Right atrium auricular region (tissue), 2 donors: ENCODE measurements around the gene ASB7. TPM values are rescaled to one million over a fixed set of nuclear protein-coding genes. Genes with fewer than 3 reads are reported as not detected.

Experiments
- DNase-seq: peaks from one replicate; pipeline ENCODE4 v3.0.0-alpha.2; 2019; ENCODE audit warnings: low spot score
- H3K27ac ChIP-seq, 2 donors: fragments of 200-600 bp; sonication (generic); 1 replicate in 1 of 2; 2 replicates in 1 of 2; pipeline ENCODE4 v1.5.1; 2016 to 2019
- H3K27me3 ChIP-seq, 2 donors: fragments of 200-600 bp; sonication (generic); one replicate each; pipeline versions ENCODE4 v1.5.1 to v1.6.0; 2017 to 2019
- H3K36me3 ChIP-seq: fragments of 200-600 bp; sonication (generic); one replicate; pipeline ENCODE4 v1.5.1; 2016
- H3K4me1 ChIP-seq, 2 donors: fragments of 200-600 bp; sonication (generic); one replicate each; pipeline versions ENCODE4 v1.5.1 to v1.6.0; 2017 to 2019
- H3K4me3 ChIP-seq, 2 donors: fragments of 200-600 bp; sonication (generic); 1 replicate in 1 of 2; 2 replicates in 1 of 2; pipeline ENCODE4 v1.5.1; 2017 to 2019; ENCODE audit warnings: mild to moderate bottlenecking in 1 of 2, moderate library complexity in 1 of 2
- H3K9me3 ChIP-seq, 2 donors: fragments of 200-600 bp; sonication (generic); one replicate each; pipeline ENCODE4 v1.5.1; 2019
- CTCF ChIP-seq, 2 donors: fragments of 200-600 bp; sonication (generic); IDR thresholded peaks; one replicate each; pipeline ENCODE4 v1.5.1; 2019; ENCODE audit warnings: antibody characterized with exemption in 2 of 2
- total RNA-seq, 2 donors: library from RNA; depleted of rRNA; stranded (reverse); fragments of >200 nt; gene quantifications; one replicate each; pipeline ENCODE4 v1.1.0, GENCODE V29; 2016

Gene ASB7
- total RNA-seq, 2 donors from 2014 or later: 5.5 to 6.2 TPM

GRCh38 chr15:100642213-100642949 lies 40.0 kb downstream of the ASB7 start:
- no peak for TF ChIP-seq CTCF (IDR thresholded peaks at IDR 0.05)
- DNase-seq: no peak
- H3K4me1 ChIP-seq: peaks cover 0 to 7% of the 10 kb centered on the region in 2 donors
- H3K9me3 ChIP-seq: no peaks in the 10 kb centered on the region
- no peak overlapping the region for H3K4me3 ChIP-seq
- H3K27ac ChIP-seq: no peak overlapping the region
- H3K27me3 ChIP-seq: no peaks in the 10 kb centered on the region
- H3K36me3 ChIP-seq: no peaks in the 10 kb centered on the region

- peaks cover 0 to 7% of the 10 kb centered on the region in 2 donors for H3K4me1 ChIP-seq
- DNase-seq: no peak
- H3K9me3 ChIP-seq: no peaks in the 10 kb centered on the region
- no peak overlapping the region for H3K4me3 ChIP-seq
- no peak for TF ChIP-seq CTCF (IDR thresholded peaks at IDR 0.05)
- H3K36me3 ChIP-seq: no peaks in the 10 kb centered on the region
- no peaks in the 10 kb centered on the region for H3K27me3 ChIP-seq
- no peak overlapping the region for H3K27ac ChIP-seq
Measured at GRCh38 chr15:100642950-100643338, 40.6 kb downstream of the ASB7 start.

- H3K9me3 ChIP-seq: no peaks in the 10 kb centered on the region
- no peak for TF ChIP-seq CTCF (IDR thresholded peaks at IDR 0.05)
Measured at GRCh38 chr15:100645671-100646070, 43.3 kb downstream of the ASB7 start.

DNA sequence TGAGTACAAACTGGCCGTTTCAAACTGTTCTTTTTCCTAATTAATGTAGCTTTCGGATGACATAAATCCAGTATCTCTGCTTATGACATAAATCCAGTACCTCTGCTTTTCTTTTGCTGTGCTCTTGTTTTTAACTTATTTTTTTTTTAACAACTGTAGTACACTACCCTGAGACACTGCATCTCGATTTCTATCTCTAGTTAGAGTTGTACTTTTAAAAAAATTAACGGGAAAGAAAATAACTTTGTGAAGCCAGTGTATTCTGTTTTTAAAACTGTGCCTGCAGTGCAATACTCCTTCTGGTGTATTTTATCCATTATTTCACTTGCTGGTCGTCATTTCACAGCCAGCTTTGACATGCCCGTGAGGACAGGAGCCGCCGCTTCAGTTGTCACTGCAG lies 46.6 kb downstream of the ASB7 start:
- H3K4me3 ChIP-seq: no peak overlapping the region
- peaks cover 9% of the 10 kb centered on the region for H3K36me3 ChIP-seq
- no peak for DNase-seq
- H3K27ac ChIP-seq: no peak overlapping the region
- peaks cover 0 to 7% of the 10 kb centered on the region in 2 donors for H3K4me1 ChIP-seq
- no peak for TF ChIP-seq CTCF (IDR thresholded peaks at IDR 0.05)
- no peaks in the 10 kb centered on the region for H3K9me3 ChIP-seq
- no peaks in the 10 kb centered on the region for H3K27me3 ChIP-seq

More at GRCh38 chr15:100645671-100646070, 43.3 kb downstream of the ASB7 start:
- Histone ChIP-seq H3K27me3 (no peaks in the 10 kb centered on the region), H3K27ac (no peak overlapping the region), H3K4me3 (no peak overlapping the region), H3K36me3 (peaks cover 9% of the 10 kb centered on the region), H3K4me1 (peaks cover 0 to 7% of the 10 kb centered on the region in 2 donors)
- DNase-seq: no peak

DNA sequence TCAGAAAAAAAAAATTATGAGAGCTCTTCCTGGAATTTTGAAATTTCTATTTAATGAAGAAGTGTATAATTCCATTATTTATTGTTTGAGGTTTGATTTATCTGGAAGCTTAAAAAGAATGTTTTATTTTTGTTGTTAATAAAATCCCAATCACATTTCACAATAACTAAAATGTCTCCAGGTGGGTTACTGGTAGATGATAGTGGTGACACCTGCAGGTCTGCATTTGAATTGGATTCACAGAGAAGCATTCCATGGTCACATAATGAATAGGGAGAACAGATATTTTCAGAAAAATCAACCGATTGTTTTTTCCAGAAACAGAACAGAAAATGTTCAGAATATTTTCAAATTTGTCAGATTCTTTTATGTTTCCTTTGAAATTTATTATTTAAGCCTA lies 48.3 kb downstream of the ASB7 start:
- no peaks in the 10 kb centered on the region for H3K27me3 ChIP-seq
- peaks cover 0 to 5% of the 10 kb centered on the region in 2 donors for H3K4me1 ChIP-seq
- no peak for TF ChIP-seq CTCF (IDR thresholded peaks at IDR 0.05)
- H3K36me3 ChIP-seq: peaks cover 9% of the 10 kb centered on the region
- H3K27ac ChIP-seq: no peak overlapping the region
- DNase-seq: no peak
- no peak overlapping the region for H3K4me3 ChIP-seq
- H3K9me3 ChIP-seq: no peaks in the 10 kb centered on the region

GRCh38 chr15:100651253-100651652 lies 48.9 kb downstream of the ASB7 start:
- no peaks in the 10 kb centered on the region for H3K4me1 ChIP-seq
- no peak for TF ChIP-seq CTCF (IDR thresholded peaks at IDR 0.05)
- peaks cover 9% of the 10 kb centered on the region for H3K36me3 ChIP-seq
- no peaks in the 10 kb centered on the region for H3K9me3 ChIP-seq
- no peak for DNase-seq
- H3K27ac ChIP-seq: no peak overlapping the region
- H3K27me3 ChIP-seq: no peaks in the 10 kb centered on the region
- H3K4me3 ChIP-seq: no peak overlapping the region
